Transverse colon (tissue), 3 donors: ENCODE data around the gene RAPGEF4.

Source experiments
- CTCF ChIP-seq, 5 experiments: fragments of 200-600 bp in 3 of 5; fragments of 450-650 bp in 2 of 5; sonication (generic) in 3 of 5; IDR thresholded peaks; 1 replicate in 2 of 5; 2 replicates in 3 of 5; pipeline ENCODE4 v1.5.1; 2016 to 2017; ENCODE audit warnings: antibody characterized with exemption in 5 of 5, inconsistent platforms in 3 of 5, mild to moderate bottlenecking in 2 of 5, moderate library complexity in 1 of 5
- POLR2A ChIP-seq: fragments of 450-650 bp; IDR thresholded peaks from one replicate; pipeline ENCODE4 v1.6.1; 2016; ENCODE audit warnings: antibody characterized with exemption, mild to moderate bottlenecking, moderate library complexity

GRCh38 chr2:173090276-173090877 lies 354.7 kb downstream of the RAPGEF4 start:
- TF ChIP-seq CTCF (IDR thresholded peaks at IDR 0.05) (no peak), POLR2A (no peak)
